ENCODE data around the gene MSANTD7.

Gene MSANTD7

GRCh38 chr10:14822879-14823755, 15.0 kb upstream of the MSANTD7 start:
- peak; percentile 71 for TF ChIP-seq CTCF (IDR thresholded peaks at IDR 0.05; ENCODE audit: control insufficient read depth, extremely low read depth, insufficient read depth)
- H3K4me3 ChIP-seq (ENCODE audit: low read depth, low read length), result no peak overlapping the region
- no peak for DNase-seq (ENCODE audit: low read depth)

GRCh38 chr10:14823966-14824365, 14.1 kb upstream of the MSANTD7 start:
- no peak for DNase-seq (ENCODE audit: low read depth)
- no peak for TF ChIP-seq CTCF (IDR thresholded peaks at IDR 0.05; ENCODE audit: control insufficient read depth, extremely low read depth, insufficient read depth)
- H3K4me3 ChIP-seq (ENCODE audit: low read depth, low read length), result no peak overlapping the region

GRCh38 chr10:14826076-14826829, 11.9 kb upstream of the MSANTD7 start:
- no peak for DNase-seq (ENCODE audit: low read depth)
- H3K4me3 ChIP-seq (ENCODE audit: low read depth, low read length), result no peak overlapping the region
- no peak for TF ChIP-seq CTCF (IDR thresholded peaks at IDR 0.05; ENCODE audit: control insufficient read depth, extremely low read depth, insufficient read depth)

GRCh38 chr10:14833106-14833505, 5.0 kb upstream of the MSANTD7 start:
- no peak for DNase-seq (ENCODE audit: low read depth)
- no peak overlapping the region for H3K4me3 ChIP-seq (ENCODE audit: low read depth, low read length)
- no peak for TF ChIP-seq CTCF (IDR thresholded peaks at IDR 0.05; ENCODE audit: control insufficient read depth, extremely low read depth, insufficient read depth)

GRCh38 chr10:14836208-14836607, 1.9 kb upstream of the MSANTD7 start:
- no peak for TF ChIP-seq CTCF (IDR thresholded peaks at IDR 0.05; ENCODE audit: control insufficient read depth, extremely low read depth, insufficient read depth)
- DNase-seq (ENCODE audit: low read depth), result no peak
- H3K4me3 ChIP-seq (ENCODE audit: low read depth, low read length), result no peak overlapping the region

- DNase-seq (ENCODE audit: low read depth), result no peak
- peak overlapping the region; percentile 95 for H3K4me3 ChIP-seq (ENCODE audit: low read depth, low read length)
- TF ChIP-seq CTCF (IDR thresholded peaks at IDR 0.05; ENCODE audit: control insufficient read depth, extremely low read depth, insufficient read depth), result no peak
These were observed 926 bp upstream of the MSANTD7 start for GRCh38 chr10:14837003-14837756.

Measured in LNCaP clone FGC (cell line).